ENCODE data around the gene SLCO6A1.

Gene SLCO6A1

DNA sequence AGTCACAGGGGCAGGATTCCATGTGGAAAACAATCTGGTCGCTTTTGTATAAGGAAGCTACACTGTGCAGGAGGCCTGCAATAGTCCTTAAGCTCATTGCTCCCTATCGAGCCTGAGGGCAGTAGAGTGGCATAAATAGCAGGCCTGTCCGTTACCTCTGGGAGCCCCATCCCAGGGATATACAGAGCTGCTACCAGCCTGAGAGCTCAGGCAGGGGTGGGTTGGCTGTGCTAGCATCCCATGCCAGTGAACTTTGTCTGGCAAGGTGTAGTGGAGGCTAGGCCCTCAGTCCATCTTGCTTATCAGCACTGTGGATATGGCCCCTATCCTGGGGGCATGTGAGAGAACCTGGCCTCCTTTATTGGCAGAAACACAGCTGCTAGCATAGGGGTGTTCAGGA, 47.7 kb downstream of the SLCO6A1 start:
- no peak for DNase-seq (ENCODE audit: low read depth)

DNA sequence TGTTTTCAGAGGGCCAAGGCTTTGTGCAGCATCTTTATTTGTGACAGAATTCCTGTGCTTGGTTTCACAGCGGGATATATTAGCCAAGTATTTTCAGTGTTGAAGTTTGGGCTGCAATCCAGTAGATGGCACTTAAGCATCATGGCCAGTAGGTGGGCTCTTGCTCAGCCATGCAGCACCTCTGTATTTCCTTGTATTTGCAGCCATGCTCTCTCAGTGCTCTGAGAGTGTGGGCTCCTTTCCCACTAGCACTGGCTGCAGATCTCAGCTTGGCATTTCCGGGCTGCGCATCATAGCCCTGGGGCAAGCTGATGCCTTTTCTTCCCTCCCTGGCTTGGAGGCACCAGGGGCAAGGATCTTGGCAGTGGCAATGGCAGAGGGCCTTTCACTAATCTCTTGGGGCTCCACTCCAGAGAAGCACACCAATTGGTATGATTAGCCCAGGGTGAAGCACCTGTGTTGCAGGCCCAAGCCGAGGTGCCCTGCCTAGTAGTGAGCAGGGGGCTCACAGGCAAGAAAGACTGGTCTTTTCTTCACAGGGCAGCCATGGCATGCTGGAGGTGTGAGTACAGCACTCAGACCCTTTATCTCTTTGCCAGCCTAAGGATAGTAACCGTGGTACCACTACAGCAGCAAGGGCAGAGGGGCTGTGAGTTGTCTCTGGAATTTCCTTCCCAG, 48.3 kb downstream of the SLCO6A1 start:
- no peak for DNase-seq (ENCODE audit: low read depth)

DNA sequence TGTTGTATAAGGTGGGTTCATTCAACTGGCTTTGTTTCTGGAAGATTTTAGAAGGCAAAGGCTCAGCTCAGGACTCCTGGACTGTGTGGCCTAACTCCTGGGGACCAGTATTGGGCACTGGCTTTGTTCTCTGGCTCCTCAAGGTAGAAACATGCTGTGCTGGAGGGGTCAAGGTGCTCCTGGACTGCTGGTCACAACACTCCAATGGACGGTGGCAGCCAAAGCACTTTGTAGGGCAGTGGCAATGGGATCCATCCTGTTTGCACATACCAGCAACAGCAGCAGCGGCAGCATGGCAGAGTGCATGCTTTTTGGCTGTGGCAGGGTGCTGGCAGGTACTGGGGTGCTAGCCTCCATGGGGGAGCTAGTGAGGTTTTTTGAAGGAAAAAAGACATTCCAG, 65.3 kb downstream of the SLCO6A1 start:
- no peak for DNase-seq (ENCODE audit: low read depth)

DNA sequence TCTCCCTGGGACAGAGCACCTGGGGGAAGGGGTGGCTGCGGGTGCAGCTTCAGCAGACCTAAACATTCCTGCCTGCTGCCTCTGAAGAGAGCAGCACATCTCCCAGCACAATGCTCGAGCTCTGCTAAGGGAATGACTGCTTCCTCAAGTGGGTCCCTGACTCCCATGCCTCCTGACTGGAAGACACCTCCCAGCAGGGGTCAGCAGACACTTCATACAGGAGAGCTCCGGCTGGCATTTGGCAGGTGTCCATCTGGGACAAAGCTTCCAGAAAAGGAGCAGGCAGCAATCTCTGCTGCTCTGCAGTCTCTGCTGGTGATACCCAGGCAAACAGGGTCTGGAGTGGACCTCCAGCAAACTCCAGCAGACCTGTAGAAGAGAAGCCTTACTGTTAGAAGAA, 77.2 kb downstream of the SLCO6A1 start:
- no peak for DNase-seq (ENCODE audit: low read depth)

DNA sequence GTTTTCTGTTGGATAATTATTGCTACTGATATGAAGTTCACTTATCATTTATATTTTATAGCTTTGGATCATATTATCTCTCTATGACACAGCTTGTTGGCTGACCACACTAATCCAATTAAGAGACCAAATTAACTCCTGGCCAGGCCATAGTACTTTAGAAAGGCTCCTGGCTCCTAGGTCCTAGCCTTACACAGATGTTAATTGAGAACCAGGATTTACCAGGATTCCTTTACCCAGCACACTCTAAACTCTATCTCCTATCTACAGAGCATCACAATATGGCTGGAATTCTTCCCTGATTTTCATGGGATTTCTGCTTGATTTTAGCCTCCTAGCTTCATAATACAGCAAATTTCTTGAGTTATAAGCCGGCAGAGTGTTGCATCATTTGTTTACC, 80.3 kb downstream of the SLCO6A1 start:
- DNase-seq (ENCODE audit: low read depth): no peak

DNA sequence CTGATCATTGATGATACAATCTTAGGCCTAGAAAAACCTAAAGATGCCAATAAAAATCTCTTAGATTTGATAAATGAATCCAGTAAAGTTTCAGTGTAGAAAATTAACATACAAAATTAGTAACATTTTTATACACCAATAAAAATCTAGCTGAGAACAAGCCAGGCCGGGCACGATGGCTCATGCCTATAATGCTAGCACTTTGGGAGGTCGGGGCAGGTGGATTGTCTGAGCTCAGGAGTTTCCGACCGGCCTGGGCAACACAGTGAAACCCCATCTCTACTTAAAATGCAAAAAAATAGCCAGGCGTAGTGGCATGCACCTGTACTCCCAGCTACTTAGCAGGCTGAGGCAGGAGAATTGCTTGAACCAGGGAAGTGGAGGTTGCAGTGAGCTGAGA, 84.4 kb downstream of the SLCO6A1 start:
- DNase-seq (ENCODE audit: low read depth): no peak

DNA sequence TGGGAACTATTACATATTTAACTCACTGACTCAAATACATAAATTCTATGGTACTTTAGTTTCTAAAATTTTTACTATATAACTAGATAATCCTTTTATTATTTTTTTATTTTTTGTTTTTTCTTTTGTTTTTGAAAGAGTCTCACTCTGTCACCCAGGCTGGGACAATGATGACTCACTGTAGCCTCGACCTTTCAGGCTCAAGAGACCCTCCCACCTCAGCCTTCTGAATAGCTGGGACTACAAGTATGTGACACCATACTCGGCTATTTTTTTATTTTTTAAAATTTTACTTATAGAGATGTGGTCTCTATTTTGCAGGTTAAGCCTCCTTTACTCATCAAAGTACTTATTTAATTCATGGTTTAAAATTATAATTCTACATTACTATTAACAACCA, 110.6 kb downstream of the SLCO6A1 start:
- no peak for DNase-seq (ENCODE audit: low read depth)

DNA sequence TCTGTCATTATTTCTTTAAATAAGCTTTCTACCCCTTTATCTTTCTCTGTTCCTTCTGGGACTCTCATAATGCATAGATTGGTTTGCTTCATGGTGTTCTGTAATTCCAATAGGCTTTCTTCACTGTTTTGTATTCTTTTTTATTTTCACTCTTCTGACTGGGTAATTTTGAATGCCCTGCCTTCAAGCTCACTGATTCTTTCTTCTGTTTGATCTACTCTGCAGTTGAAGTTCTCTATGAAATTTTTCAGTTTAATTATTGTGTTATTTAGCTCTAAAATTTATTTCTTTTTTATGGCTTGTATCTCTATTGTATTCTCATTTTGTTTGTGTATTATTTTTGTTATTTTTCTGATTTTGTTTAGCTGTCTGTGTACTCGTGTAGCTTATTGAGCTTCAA, 113.4 kb downstream of the SLCO6A1 start:
- no peak for DNase-seq (ENCODE audit: low read depth)

DNA sequence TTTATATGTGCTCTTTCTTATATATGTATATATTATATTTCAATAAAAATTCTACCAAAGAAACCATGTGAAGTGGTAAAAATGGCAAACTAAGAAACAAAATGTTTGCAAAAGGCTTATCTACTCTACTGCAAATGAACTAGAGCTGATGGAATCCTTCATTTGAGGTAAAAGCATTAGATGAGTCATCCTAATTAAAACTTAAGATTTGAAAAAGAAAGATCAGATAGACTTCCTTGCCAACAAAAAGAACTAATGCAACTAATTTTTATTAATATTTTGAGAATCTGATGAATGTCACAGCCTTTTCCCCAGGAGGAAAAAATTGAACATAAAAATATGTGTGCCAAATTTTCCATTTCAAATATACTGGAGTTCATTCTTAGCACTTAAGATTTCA, 118.6 kb downstream of the SLCO6A1 start:
- DNase-seq (ENCODE audit: low read depth): no peak

DNA sequence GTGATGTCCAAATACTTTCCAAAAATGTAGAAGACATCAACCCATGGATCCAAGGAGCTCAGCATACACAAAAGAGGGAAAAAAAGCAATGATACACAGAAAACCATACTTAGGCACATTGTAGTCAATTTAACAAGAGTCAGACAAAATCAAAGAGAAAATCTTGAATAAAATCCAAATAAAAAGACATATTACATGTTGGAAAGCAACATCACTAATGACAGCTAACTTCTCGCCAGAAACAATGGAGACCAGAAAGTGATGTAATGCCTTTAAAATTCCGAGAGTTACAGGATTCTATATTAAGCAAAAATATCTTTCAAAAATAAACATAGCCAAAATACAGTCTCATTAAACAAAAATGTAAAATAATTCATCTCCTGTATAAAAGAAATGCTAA, 122.9 kb downstream of the SLCO6A1 start:
- DNase-seq (ENCODE audit: low read depth): no peak

DNA sequence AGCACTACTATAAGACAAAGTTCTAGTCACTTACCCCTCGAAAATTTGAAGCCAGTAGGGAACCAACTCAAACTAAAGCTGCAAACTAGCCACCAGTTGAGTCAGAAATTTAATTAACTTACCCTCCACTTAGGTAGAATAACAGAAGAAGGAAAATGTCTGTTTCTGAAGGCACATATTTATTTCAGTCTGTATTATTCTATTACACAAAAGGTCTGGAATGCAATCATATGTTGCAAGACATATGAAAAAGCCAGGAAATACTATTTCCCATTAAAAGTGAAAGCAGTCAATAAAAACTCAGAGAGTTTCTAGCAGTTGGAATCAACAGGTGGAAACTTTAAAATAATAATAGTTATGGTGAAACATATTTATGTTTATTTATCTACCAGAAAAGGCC, 123.5 kb downstream of the SLCO6A1 start:
- no peak for DNase-seq (ENCODE audit: low read depth)

DNA sequence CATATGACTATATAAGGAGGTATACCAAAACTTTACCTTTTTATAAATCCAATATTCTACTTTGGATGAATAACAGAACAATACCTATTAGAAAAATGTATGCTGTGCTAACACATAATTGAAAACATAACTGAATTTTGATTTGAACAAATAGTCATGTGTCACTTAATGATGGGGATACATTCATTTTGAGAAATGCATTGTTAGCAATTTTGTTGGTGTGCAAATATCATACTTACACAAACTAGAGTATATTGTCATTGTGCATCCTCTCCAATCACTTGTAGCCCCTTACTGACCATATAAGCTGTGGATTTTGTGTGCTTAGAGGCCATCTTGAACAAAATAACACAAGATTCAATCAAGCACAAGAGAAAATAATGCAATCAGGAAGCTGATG, 130.4 kb downstream of the SLCO6A1 start:
- no peak for DNase-seq (ENCODE audit: low read depth)

DNA sequence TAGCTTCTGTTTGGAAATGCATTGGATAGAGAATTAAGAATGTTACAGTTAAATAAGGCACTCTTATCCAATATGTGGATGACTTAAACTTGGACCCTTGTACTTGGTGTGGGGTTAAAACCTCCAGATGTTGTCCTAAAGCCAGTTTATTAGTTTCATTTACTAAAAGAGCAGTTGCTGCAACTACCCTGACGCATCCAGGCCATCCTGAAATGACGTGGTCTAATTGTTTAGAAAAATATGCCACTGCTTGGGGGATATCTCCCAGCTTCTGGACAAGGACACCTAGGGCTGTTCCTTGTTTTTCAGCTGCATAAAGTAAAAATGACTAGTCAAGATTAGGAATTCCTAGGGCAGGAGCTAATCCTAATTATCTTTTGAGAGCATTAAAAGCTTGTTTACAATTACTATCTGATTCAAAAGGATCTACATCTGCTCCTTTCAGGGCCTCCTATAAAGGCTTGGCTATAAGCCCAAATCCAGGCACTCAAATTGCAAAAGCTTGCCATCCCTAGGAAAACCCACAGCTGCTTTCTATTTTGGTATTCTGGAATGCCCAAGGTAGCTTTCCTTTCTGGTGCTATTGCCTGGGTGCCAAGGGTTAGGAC, 157.0 kb downstream of the SLCO6A1 start:
- peak; percentile 41 for DNase-seq (ENCODE audit: low read depth)

DNA sequence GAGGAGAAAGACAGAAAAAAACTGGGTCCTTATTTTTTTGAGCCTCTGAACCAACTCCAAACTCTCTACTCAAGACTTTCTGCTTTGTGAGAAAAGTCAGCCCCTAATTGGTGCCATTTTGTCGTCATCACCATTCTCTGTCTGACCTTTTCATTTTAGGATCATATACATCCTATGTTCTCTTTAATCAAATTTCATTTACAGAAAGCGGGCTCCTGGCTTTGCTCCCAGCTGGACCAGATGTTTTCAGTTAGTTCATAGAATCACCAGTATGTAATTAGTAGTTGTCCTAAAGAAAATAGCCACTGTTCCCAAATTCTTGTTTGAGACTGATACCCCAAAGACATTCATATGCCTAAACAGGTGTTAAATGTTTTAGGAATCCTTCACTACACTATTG, 174.1 kb downstream of the SLCO6A1 start:
- DNase-seq (ENCODE audit: low read depth): no peak
